HG03060 (cell line): ENCODE measurements around the gene ACACA.
"Not testable (repeated sequence)": the region's sequence is repeated elsewhere in the genome, so short reads cannot be mapped to it uniquely, and the experiment has no call there.

Experiments
- ATAC-seq: cut with Tn5 transposase; IDR thresholded peaks from one replicate; pipeline ENCODE4 v1.9.1; 2021; ENCODE audit warnings: low read depth, moderate number of reproducible peaks; ENCODE audit not compliant: unreplicated experiment

The ACACA gene

DNA sequence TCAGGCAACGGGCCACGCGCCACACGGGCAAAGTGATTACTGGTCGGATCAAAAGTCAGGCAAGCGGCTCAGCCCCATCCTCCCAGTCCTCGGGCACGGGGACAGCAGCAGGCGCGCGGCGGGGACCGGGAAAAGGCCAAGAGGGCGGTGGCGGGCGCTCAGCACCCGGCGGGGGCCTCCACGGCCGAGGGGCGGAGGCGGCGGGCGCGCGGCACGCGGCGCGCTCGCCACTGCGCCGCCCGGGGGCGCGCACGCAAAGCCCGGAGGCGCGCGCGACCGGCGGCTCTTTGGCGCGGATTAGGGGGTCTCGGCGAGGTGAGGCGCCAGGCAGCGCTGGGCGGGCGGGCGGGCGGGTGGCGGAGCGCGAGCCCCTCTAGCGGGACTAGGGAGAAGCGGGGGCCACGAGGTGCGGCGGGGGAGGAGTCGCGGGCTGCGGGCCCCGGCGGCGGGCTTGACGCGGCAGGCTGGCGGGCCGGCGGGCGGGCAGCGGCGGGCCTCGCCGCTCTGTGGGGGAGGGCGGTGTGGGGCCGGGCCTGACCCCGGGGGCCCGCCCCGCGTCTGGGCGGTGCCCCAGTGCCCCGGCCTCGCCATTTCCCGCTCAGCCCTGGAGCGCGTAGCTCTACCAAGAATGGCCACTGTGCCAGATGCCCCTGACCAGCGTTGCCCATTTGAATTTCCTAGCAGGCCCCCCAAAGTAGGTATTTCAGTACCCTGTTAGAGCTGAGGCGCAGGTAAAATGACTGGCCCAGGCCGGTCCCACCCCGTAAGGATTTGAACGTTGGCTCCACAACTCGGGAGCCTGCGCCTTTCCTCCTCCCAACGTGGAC is at the start of gene ACACA, which contains the start of gene TADA2A:
Gene ACACA, minus strand, starts transcription at position 202 of the 827 bp plus-strand sequence. CDS start 537 bp downstream, outside the sequence.
Gene TADA2A, plus strand, starts transcription at position 252 of the 827 bp plus-strand sequence. CDS start 4,480 bp downstream, outside the sequence.
- ATAC-seq, result peak; percentile 47

DNA sequence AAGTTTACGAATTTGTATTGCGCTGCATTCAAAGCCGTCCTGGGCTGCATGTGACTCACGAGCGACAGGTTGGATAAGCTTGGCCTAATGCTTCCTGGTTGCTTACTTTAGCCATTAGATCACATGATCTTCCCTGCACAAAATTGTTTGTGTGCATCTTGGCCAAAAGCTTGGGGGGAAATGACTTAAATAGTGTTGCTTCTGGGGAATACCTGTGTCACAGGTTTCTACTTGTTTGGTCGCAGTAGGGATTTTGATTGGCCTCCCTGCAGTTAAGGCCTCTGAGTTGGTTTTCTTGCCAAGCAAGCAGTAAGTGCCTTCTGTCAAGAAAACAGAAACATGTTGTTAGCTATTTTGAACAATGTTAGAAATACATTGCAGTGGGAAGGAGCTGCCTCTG is 43.5 kb upstream of the ACACA start:
- ATAC-seq, result no peak

DNA sequence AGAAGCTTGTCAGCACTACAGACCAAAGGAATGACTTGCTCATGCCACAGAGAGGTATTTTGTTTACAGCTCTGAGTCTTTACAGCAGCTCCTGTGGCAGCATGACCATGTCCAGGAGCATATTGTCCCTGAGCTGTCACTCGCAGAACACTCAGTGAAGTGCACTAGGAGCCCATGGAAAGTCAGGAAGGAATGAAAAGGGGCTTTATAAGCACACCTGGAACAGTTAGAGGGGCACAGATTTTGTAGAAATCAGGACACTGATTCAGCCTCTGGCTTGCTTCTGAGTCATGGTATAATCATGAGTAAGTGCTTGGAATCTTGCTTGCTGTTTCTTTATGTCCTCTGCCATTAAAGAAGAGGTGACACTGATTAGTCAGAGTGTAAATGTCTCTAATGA is 41.0 kb upstream of the ACACA start:
- no peak for ATAC-seq

DNA sequence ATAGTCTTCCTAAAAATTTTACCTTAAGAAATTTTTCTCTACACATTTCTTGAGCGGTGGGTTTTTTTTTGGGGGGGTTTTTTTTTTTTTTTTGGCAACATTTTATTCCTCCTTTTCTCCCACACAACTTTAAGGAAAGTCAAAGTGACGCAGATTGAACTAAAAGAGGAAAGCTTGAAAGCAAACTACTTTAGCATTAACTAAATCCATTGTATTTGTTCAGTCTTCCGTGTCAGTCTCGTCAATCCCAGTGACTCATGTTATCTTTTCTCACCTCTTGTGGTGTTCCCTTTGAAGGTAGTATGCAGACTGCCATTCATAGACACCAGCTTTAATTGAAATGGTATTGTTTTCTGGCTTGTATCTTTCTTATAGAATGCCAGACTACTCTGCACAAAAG is 39.4 kb upstream of the ACACA start:
- no peak for ATAC-seq

DNA sequence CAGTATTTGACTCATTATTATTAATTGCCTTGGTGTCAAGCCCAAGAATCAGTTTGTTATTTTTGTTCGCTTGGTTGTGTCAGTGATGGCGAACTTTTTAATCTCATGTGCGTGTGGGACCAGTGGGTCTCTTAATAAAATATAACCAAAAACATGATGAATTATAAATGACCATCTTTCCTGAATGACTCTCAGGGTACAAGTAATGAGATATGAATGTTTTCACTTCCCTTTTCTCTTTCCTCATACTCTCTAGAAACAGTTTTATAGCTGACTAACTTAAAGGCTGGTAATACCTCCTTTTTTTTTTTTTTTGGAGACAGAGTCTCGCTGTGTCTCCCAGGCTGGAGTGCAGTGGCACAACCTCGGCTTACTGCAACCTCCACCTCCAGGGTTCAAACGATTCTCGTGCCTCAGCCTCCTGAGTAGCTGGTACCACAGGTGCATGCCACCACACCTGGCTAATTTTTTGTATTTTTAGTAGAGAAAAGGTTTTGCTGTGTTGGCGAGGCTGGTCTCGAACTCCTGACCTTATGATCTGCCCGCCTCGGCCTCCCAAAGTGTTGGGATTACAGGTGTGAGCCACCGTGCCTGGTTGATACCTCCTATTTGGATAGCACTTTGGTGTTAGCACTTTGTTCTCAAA is 34.9 kb upstream of the ACACA start:
- ATAC-seq, result not testable (repeated sequence)

DNA sequence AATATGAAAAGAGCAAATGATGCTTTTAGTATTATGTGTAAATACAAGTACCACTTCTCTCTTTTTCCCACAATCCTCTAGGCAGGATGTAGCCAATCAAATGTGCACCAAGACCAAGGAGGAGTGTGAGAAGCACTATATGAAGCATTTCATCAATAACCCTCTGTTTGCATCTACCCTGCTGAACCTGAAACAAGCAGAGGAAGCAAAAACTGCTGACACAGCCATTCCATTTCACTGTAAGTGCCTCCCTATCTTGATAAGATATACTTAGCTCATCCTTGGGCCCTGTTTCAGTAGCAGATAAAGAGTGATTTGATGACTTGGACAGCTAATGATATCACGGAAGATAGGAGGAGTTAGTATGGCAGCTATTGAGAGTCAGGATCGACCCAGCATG is 33.8 kb upstream of the ACACA start:
- no peak for ATAC-seq

DNA sequence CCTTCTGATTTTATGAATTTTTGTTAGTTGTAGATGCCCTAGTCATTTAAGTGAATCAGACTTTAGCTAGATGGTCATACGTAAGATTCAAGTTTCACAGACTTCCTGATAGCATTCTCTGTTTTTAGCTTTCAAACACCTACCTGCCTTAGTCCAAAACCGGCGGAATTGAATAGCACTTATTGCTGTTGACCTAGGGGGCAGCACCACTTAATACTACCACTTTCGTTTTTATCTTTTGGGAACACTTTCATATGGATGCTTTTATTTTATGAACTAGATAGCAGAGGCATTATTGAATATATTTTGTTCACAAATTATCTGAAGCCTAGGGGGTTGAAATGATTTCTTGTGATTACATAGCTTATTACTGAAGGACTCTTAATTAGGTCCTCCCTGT is 31.5 kb upstream of the ACACA start:
- ATAC-seq, result no peak

DNA sequence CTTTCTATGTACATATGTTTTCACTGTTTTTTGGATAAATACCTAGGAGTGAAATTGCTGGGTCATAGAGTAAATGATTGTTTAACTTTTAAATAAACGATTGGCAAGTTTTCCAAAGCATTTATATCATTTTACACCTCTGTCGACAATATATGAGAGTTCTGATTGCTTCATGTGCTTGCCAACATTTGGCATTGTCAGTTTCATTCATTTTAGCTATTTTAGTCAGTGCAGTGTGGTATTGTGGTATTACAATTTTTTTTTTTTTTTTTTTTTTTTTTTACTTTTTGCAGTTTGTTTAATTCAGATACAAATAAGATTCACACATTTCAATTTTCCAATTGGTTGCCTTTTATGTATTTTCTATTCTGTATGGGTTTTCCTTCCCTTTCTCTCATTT is 26.0 kb upstream of the ACACA start:
- ATAC-seq, result no peak

DNA sequence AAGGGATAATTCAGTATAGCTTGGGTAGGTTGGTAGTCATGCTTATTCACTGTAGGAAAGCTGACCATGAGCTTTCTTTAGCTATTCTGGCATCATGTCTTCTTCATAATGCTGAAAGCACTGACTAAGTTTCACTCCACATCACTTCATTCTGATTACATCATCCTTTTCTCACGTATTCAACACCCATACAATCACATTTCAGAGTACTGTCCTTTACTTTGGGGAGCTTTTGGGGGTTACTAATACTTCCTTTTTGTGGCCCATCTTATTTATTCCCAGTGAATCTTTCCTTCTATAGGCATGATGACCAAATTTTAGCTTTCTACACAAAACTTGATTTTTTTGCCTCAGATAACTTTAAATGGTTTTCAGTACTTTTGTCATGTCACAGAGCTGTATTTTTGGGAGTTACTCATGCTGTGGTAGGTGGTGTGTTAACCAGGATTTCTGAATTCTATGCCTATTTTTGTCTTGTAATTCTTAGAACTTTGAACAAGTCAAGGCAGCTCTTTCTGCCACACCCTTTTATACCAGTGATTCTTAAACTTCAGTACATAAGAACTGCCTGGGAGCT is 23.5 kb upstream of the ACACA start:
- no peak for ATAC-seq

DNA sequence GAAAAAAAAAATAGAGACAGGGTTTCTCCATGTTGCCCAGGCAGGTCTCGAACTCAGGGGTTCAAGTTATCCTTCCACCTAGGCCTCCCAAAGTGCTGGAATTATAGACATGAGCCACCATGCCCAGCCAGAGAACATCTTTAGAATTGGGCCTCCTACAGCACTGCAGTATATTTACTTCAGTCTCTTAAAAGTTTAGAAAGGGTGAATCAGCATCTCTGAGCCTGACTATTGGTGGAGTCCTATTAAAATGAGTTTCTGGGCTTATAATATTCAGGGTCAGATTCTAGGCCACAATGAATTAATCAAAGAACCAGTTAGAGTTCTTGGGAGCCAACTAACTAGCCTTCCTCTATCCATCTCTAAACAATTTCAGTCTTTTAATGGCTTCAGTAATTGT is 22.8 kb upstream of the ACACA start:
- ATAC-seq, result no peak

DNA sequence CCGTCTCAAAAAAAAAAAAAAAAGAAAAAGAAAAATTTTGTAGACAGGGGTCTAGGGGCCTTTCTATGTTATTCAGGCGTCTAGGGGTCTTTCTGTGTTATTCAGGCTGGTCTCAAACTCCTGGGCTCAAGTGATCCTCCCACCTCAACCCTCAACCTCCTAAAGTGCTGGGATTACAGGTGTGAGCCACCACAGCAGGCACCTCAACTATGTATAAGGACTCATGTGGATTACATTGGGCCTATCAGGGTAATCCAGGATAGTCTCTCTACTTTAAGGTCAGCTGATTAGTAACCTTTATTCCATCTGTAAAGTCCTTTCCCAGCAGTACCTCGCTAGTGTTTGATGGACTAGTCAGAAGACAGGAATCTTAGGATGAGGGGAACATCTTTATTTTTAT is 22.4 kb upstream of the ACACA start:
- ATAC-seq, result no peak

DNA sequence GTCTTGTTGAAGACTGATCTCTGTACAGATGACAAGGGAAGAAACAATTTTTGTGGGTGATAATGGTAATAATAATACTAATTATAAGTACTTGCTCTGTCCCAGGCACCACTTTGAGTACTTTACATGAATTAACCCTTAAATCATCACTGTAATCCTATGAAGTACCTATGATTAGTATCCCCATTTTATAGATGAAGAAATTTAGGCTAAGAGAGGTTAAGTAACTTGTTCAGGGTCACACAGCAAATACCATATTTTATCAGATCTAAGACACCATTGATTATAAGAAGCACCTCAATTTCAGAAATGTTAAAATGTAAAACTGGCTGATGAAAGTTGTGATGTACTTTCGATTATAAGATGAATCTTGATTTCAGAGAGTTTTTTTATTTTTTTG is 18.6 kb upstream of the ACACA start:
- ATAC-seq, result no peak

DNA sequence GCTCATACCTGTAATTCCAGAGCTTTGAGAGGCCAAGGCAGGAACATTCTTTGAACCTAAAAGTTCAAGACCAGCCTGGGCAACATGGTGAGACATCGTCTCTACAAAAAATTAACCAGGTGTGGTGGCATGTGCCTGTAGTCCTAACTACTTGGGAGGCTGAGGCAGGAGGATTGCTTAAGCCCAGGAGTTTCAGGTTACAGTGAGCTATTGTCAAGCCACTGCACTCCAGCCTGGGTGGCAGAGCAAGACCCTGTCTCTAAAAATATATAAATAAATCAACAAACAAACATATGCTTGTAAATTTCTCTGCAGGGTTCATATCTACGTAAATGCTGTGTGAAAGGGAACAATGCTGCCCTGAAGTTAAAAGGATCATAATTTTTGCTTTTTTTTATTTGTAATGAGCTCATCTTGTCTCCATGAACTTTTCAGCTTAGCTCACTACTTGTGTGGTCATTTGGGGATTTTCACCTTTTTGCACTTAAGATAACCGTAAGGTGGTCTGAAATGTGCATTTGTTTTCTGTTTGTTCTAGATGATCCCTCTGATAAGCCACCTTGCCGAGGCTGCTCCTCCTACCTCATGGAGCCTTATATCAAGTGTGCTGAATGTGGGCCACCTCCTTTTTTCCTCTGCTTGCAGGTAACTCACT is 16.5 kb upstream of the ACACA start:
- no peak for ATAC-seq

DNA sequence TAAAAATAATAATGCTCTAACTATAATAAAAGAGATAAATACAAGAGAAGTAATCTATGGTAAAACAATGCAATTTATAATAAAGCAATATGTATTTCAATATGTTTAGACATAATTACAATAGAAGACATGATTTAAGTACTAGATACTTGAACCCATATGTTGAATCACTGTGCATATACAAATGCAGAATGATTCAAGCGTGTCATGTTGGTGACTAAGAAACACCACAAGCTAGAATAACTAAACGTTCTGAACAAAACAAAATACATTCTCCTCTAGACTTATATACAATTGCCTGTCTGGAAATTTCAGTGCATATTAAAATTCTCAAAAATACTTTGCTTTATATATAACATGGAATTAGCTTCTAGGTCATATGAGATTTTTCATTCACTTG is 11.2 kb upstream of the ACACA start:
- ATAC-seq, result no peak

DNA sequence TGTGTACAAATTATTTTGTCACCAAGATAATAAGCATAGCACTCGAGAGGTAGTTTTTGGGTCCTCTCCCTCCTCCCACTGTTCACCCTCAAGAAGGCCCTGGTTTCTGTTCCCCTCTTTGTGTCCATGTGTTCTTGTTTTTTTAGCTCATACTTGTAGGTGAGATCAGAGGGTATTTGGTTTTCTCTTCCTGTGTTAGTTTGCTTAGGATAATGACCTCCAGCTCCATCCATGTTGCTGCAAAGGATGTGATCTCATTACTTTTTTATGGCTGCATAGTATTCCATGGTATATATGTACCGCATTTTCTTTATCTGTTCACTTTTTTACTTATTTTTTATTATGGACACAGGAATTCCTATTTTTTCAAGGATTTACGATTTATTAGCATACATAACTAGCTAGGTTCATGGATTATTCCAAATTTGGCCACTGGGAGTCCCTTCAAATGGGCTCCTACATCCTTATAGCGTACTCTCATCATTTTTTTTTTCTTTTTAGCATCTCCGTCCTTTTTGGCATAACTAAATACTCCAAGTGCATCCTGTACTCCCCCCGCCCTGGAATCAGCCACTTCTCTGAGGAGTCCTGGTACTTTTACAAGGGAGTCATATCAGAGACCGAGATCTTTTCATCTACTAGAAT is 7.4 kb upstream of the ACACA start:
- ATAC-seq, result no peak

DNA sequence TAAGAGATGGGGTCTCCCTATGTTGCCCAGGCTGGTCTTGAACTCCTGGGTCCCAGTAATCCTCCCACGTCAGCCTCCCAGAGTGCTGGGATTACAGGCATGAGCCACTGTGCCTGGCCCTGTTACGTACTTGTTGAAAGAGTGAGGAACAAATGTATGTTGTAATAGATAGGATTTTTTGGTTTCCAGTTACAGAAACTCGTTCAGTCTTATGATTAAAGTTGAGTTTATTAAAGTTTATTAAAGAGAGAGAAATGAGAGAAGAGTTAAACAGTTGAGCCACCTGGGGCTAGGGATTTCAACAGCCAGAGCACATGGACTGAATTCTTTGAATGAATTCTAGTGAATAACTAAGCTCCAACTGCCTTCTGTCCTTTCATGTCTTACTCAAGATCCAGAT is 3.7 kb upstream of the ACACA start:
- ATAC-seq, result no peak

DNA sequence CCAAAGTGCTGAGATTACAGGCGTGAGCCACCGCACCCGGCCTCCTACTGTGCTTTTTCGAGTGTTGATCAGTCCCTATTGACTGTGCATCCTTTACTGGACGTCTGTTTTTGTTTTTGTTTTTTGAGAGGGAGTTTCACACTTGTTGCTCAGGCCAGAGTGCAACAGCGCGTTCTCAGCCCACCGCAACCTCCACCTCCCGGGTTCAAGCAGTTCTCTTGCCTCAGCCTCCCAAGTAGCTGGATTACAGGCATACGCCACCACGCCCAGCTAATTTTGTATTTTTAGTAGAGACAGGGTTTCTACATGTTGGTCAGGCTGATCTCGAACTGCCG is 1.5 kb upstream of the ACACA start:
- not testable (repeated sequence) for ATAC-seq

DNA sequence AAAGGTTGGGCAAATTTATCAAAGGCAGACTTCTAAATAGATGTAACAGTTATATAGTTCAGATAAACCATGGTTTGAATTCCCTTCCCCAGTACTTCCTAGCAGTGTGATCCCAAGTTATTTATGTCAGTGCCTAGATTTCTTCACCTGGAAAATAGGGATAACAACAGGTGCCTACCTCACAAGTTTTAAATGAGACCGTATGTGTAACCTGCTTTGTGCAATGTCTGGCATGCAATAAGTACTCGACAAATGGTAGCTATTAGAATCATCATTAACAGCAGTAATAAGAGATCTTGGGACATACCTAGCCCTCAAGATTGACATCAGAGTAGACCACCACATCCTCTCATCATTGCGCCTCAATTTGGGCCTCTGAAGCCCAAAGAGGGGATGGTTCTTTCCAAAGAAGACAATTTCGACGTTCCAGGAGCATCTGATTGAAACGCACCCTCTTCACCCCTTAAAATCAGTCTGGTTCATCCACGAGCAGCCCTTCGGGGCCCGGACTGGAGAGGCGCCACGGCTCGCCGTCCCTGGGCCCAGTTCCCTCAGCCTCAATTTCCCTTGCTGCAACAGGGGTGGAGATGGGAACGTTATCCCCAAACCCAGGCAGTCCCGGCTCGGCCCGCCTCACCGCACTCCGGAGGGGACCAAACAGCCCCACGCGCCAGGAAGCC is 541 bp downstream of the ACACA start:
- ATAC-seq, result peak; percentile 11

DNA sequence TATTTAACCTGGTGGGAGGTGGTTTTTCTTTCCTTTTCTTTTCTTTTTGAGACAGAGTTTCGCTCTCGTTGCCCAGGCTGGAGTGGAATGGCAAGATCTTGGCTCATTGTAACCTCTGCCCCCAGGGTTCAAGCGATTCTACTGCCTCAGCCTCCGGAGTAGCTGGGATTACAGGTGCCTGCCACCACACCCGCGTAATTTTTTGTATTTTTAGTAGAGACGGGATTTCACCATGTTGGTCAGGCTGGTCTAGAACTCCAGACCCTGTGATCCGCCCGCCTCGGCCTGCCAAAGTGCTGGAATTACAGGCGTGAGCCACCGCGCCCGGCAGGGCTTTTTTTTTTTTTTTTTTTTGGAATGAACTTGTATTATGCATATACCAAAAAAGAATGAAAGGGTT is 1.1 kb downstream of the ACACA start:
- not testable (repeated sequence) for ATAC-seq

DNA sequence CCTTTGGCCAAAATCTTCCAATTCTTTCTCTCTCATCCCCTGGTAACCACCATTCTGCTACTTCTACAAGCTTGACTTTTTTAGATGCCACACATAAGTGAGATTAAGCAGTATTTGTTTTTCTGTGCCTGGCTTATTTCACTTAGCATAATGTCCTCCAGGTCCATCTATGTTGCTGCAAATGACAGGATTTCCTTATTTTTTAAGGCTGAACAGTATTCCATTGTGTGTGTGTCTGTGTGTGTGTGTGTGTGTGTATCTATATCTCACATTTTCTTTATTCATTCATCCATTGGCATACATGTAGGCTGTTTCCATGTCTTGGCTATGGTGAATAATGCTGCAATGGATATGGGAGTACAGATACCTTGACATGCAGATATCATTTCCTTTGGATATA is 6.1 kb downstream of the ACACA start:
- ATAC-seq, result no peak
